Breast epithelium (tissue), 4 donors: ENCODE measurements around the gene WDR70. TPM values are rescaled to one million over a fixed set of nuclear protein-coding genes. Genes with fewer than 3 reads are reported as not detected.

Experiments used
- DNase-seq, 2 donors: peaks; one replicate each; pipeline ENCODE4 v3.0.0-alpha.2; 2019; ENCODE audit warnings: low spot score in 2 of 2
- H3K27ac ChIP-seq, 2 donors: fragments of 200-600 bp; sonication (generic) in 1 of 2; one replicate each; pipeline ENCODE4 v1.5.1; 2016 to 2019; ENCODE audit warnings: mild to moderate bottlenecking in 1 of 2
- H3K27me3 ChIP-seq, 2 donors: fragments of 200-600 bp; sonication (generic) in 1 of 2; one replicate each; pipeline versions ENCODE4 v1.5.1 to v1.6.0; 2017 to 2019; ENCODE audit warnings: control low read depth in 1 of 2, mild to moderate bottlenecking in 1 of 2
- H3K36me3 ChIP-seq: fragments of 200-600 bp; one replicate; pipeline ENCODE4 v1.5.1; 2019
- H3K4me1 ChIP-seq, 2 donors: fragments of 200-600 bp; sonication (generic); one replicate each; pipeline ENCODE4 v1.5.1; 2016 to 2019; ENCODE audit warnings: control low read depth in 1 of 2
- H3K4me3 ChIP-seq, 3 donors: fragments of 200-600 bp; sonication (generic); 1 replicate in 2 of 3; 2 replicates in 1 of 3; pipeline ENCODE4 v1.5.1; 2016 to 2019; ENCODE audit warnings: mild to moderate bottlenecking in 3 of 3, moderate library complexity in 2 of 3
- H3K9me3 ChIP-seq, 2 donors: fragments of 200-600 bp; sonication (generic) in 1 of 2; one replicate each; pipeline ENCODE4 v1.5.1; 2016 to 2019; ENCODE audit warnings: control low read depth in 1 of 2
- POLR2A ChIP-seq: fragments of 450-650 bp; IDR thresholded peaks from one replicate; pipeline ENCODE4 v1.6.1; 2016; ENCODE audit warnings: antibody characterized with exemption, mild to moderate bottlenecking, moderate library complexity
- POLR2AphosphoS5 ChIP-seq, 3 donors: sonication (generic); formaldehyde crosslinking; IDR thresholded peaks; one replicate each; pipeline ENCODE4 v1.6.1; 2017; ENCODE audit warnings: antibody characterized with exemption in 3 of 3
- intact Hi-C: fragments of 100-400 bp; cut with DNase I; formaldehyde crosslinking; loops from one replicate; pipeline ENCODE4 v1.15.1; 2023; ENCODE audit warnings: low total_unique reads
- total RNA-seq, 3 donors: library from RNA; depleted of rRNA; stranded (reverse); fragments of >200 nt; gene quantifications; one replicate each; pipeline ENCODE4 v1.1.0, GENCODE V29; 2016
- TF ChIP-seq, protein P1 (sequence below), 3 donors: fragments of 450-650 bp; IDR thresholded peaks; one replicate each; pipeline ENCODE4 v1.5.1; 2016 to 2017; ENCODE audit warnings: antibody characterized with exemption in 3 of 3, mild to moderate bottlenecking in 3 of 3, moderate library complexity in 3 of 3

The WDR70 gene
- total RNA-seq, 3 donors from 2014 or later: 29.6 to 40.2 (median 37.0) TPM

DNA sequence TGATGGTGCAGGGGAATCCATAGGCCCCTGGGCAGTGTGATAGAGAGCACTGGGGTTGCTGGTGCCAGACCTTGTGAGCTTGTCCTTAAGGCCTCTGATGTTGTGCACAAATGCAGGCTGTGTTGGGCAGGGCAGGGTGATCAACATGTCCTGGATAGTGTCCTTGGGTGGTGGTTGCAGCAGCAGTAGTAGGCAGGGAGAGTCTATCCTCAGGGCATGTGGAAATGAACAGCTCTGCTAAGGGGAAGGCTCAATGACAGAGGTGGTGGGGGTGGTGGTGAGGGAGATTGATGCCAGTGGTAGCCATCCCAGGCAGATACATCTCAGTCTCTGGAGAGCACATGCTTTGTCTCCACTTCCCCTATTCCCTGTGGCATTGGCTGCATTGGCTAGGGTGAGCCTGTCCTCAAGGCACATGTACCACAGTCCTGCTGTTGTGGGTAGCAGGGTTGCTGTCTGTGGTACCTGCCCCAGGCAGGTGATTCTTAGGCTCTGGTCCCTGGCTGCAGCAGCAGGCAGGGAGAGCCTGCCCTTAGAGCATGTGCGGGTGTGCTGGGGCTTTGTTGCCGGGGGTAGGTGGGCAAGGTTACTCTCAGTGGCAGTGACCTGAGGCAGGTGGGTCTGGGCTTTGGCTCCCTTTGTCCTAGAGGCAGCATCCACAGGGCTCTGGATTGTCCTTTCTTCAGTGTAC is 111.1 kb downstream of the WDR70 start:
- Histone ChIP-seq H3K36me3 (no peaks in the 10 kb centered on the region), H3K4me1 (no peaks in the 10 kb centered on the region), H3K27me3 (no peaks in the 10 kb centered on the region), H3K4me3 (no peak overlapping the region), H3K27ac (no peak overlapping the region), H3K9me3 (no peaks in the 10 kb centered on the region)
- no peak for DNase-seq
- TF ChIP-seq, protein P1, sequence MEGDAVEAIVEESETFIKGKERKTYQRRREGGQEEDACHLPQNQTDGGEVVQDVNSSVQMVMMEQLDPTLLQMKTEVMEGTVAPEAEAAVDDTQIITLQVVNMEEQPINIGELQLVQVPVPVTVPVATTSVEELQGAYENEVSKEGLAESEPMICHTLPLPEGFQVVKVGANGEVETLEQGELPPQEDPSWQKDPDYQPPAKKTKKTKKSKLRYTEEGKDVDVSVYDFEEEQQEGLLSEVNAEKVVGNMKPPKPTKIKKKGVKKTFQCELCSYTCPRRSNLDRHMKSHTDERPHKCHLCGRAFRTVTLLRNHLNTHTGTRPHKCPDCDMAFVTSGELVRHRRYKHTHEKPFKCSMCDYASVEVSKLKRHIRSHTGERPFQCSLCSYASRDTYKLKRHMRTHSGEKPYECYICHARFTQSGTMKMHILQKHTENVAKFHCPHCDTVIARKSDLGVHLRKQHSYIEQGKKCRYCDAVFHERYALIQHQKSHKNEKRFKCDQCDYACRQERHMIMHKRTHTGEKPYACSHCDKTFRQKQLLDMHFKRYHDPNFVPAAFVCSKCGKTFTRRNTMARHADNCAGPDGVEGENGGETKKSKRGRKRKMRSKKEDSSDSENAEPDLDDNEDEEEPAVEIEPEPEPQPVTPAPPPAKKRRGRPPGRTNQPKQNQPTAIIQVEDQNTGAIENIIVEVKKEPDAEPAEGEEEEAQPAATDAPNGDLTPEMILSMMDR (IDR thresholded peaks at IDR 0.05): no peak
- TF ChIP-seq POLR2AphosphoS5 (IDR thresholded peaks at IDR 0.05) (no peak), POLR2A (no peak)
- intact Hi-C loops: loop anchor here (5.0 kb wide), 1 partner anchor 1422 kb away; no protein-coding TSS in a partner anchor

DNA sequence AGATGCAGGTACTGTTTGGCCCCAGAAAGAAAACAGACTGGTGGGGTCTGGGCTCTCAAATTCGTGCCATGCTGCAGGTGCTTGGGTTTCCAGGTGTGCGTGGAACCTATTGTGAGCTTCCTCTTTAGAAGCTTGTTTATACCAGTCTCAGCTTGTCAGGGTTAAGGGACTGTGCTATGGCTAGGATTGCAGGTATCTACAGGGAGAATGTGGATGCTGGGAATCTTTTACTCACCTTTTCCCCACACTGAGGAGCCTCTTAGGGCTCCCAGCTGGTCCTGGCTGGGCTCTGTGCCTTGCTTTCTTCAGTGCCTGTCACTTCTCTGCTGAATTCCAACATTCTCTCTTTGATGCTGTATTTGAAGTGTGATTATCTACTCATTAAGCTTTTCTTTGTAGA is 111.8 kb downstream of the WDR70 start:
- no peak for TF ChIP-seq POLR2AphosphoS5 (IDR thresholded peaks at IDR 0.05)
- no peak for TF ChIP-seq POLR2A
- TF ChIP-seq, protein P1 (IDR thresholded peaks at IDR 0.05): no peak
- intact Hi-C loops: loop anchor here (5.0 kb wide), 1 partner anchor 1421 kb away; no protein-coding TSS in a partner anchor

DNA sequence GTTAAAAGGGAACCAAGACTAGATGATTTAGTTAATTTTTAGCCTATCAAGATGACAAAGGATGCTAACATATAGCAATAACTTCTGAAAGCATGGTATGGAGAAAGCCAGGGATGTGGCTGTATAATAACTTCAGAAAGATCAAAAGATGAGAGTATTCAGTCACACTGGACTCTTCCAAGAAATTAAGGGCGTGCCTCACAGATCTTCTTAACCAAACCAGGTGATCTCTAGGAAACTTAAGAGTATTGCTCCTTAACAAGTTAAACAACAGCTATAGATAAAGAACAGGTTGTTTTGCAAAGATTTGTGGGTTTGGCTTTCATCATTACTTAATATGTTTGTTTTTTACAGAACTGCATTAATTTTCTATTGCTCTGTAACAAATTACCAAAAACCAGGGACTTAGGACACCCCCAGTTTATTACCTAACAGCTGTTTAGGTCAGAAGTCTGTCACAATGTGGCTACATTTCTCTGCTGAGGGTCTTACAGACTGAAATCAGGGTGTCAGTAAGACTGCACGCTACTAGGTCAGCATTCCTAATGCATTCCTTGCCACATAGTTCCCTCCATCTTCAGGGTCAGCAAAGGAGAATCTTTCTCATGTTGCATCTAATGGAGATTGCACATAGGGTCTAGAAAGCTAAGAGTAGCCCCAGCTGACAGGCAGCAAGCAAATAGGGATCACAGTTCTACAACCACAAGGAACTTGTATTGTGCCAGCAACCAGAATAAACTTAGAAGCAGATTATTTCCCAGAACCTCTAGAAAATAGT is 113.8 kb downstream of the WDR70 start:
- H3K4me3 ChIP-seq: no peak overlapping the region
- no peaks in the 10 kb centered on the region for H3K36me3 ChIP-seq
- H3K27ac ChIP-seq: no peak overlapping the region
- TF ChIP-seq POLR2AphosphoS5 (IDR thresholded peaks at IDR 0.05) (no peak), POLR2A (no peak)
- TF ChIP-seq, protein P1 (IDR thresholded peaks at IDR 0.05): no peak
- no peak for DNase-seq
- no peaks in the 10 kb centered on the region for H3K9me3 ChIP-seq
- no peaks in the 10 kb centered on the region for H3K4me1 ChIP-seq
- intact Hi-C loops: loop anchor here (5.0 kb wide), 1 partner anchor 1419 kb away; no protein-coding TSS in a partner anchor
- H3K27me3 ChIP-seq: no peaks in the 10 kb centered on the region

More for the DNA sequence above, 111.8 kb downstream of the WDR70 start:
- H3K9me3 ChIP-seq: no peaks in the 10 kb centered on the region
- H3K4me1 ChIP-seq: no peaks in the 10 kb centered on the region
- no peak overlapping the region for H3K4me3 ChIP-seq
- H3K27ac ChIP-seq: no peak overlapping the region
- no peak for DNase-seq
- no peaks in the 10 kb centered on the region for H3K27me3 ChIP-seq
- no peaks in the 10 kb centered on the region for H3K36me3 ChIP-seq

DNA sequence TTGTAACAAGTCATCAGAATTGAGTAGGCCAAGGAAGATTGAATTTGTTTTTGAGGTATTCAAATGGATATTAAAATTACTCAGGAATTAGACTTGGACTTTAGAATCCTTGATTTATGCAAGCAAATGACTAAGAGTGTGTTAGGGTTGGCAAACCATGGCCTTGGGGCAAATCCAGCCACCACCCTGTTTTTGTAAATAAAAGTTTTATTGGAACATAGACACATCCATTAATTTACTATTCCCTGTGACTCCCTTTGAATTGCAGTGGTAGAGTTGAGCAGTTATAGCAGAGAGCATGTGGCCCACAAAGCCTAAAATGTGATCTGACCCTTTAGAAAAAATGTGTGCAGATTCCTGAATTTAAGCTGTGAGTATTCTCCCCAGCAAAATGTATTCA is 115.6 kb downstream of the WDR70 start:
- H3K9me3 ChIP-seq: no peaks in the 10 kb centered on the region
- no peaks in the 10 kb centered on the region for H3K4me1 ChIP-seq
- no peak for TF ChIP-seq POLR2A
- no peak for TF ChIP-seq POLR2AphosphoS5 (IDR thresholded peaks at IDR 0.05)
- H3K4me3 ChIP-seq: no peak overlapping the region
- DNase-seq: no peak
- no peak overlapping the region for H3K27ac ChIP-seq
- no peaks in the 10 kb centered on the region for H3K36me3 ChIP-seq
- H3K27me3 ChIP-seq: no peaks in the 10 kb centered on the region
- intact Hi-C loops: loop anchor here (5.0 kb wide), 1 partner anchor 1418 kb away; no protein-coding TSS in a partner anchor

DNA sequence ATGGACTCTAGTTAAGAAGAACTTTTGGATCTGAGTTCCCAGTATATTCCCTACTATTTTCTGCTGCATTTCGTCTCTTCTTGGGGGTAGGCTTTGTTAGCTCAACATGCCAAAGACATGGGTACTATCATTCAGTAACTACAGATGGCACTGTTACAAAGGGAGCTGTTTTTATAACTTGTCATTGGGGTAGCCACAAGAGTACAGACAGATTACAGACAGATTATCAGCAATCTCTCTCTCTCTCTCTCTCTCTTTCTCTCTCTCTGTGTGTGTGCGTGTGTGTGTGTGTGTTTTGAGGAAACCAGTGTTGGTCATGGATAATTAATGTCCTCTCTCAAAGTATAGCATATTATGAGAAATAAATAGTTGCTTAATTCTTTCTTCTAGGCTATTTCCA is 116.1 kb downstream of the WDR70 start:
- no peak overlapping the region for H3K27ac ChIP-seq
- H3K27me3 ChIP-seq: no peaks in the 10 kb centered on the region
- TF ChIP-seq POLR2AphosphoS5 (IDR thresholded peaks at IDR 0.05) (no peak), POLR2A (no peak)
- TF ChIP-seq, protein P1 (IDR thresholded peaks at IDR 0.05): no peak
- no peaks in the 10 kb centered on the region for H3K36me3 ChIP-seq
- intact Hi-C loops: no loop called here
- no peaks in the 10 kb centered on the region for H3K4me1 ChIP-seq
- no peak for DNase-seq
- no peaks in the 10 kb centered on the region for H3K9me3 ChIP-seq
- H3K4me3 ChIP-seq: no peak overlapping the region
